Activated CD8-positive, alpha-beta T cell treated with anti-CD3 and anti-CD28 coated beads for 36 hours (primary cell): Measurements from ENCODE around the gene CENPP. TPM values are rescaled to one million over a fixed set of nuclear protein-coding genes. Genes with fewer than 3 reads are reported as not detected.

ENCODE experiments used
- ATAC-seq: fragments of 200-7000 bp; cut with Tn5 transposase; one replicate; pipeline ENCODE4 v1.10.0; 2021; ENCODE audit warnings: mild to moderate bottlenecking, moderate library complexity
- CTCF ChIA-PET: fragments of 350-600 bp; sonication (Branson Sonifier 250); formaldehyde crosslinking; loops from one replicate; lab custom pipeline; 2021; ENCODE audit warnings: antibody characterized with exemption; lab: Charles Lee
- POLR2A ChIA-PET: fragments of 350-600 bp; sonication (Branson Sonifier 250); formaldehyde crosslinking; loops from one replicate; lab custom pipeline; 2021; ENCODE audit warnings: antibody characterized with exemption; lab: Charles Lee
- DNase-seq: peaks from one replicate; pipeline ENCODE4 v3.0.0-alpha.2; 2020
- H3K27ac Mint-ChIP-seq: one replicate; pipeline ENCODE4 v1.8.0; 2021; ENCODE audit warnings: mild to moderate bottlenecking, mixed read lengths
- H3K27me3 Mint-ChIP-seq: one replicate; pipeline ENCODE4 v1.8.0; 2021; ENCODE audit warnings: mixed read lengths
- H3K36me3 Mint-ChIP-seq: one replicate; pipeline ENCODE4 v1.8.0; 2021; ENCODE audit warnings: low read depth, mixed read lengths
- H3K4me1 Mint-ChIP-seq: one replicate; pipeline ENCODE4 v1.8.0; 2021; ENCODE audit warnings: low read depth, mixed read lengths
- H3K4me3 Mint-ChIP-seq: one replicate; pipeline ENCODE4 v1.8.0; 2021; ENCODE audit warnings: mild to moderate bottlenecking, moderate library complexity, mixed read lengths
- H3K9me3 Mint-ChIP-seq: one replicate; pipeline ENCODE4 v1.8.0; 2021; ENCODE audit warnings: mixed read lengths
- CTCF ChIP-seq: fragments of 200-600 bp; IDR thresholded peaks from one replicate; pipeline ENCODE4 v1.8.0; 2022; ENCODE audit warnings: antibody characterized with exemption, mild to moderate bottlenecking
- intact Hi-C: fragments of 100-400 bp; cut with micrococcal nuclease; formaldehyde crosslinking; loops from one replicate; pipeline ENCODE4 v1.10.0; 2022
- total RNA-seq, 2 experiments: library from RNA; stranded (reverse); gene quantifications; one replicate each; pipeline ENCODE4 v1.2.3, GENCODE V29; 2021

The CENPP gene
- total RNA-seq, 2 experiments from 2014 or later: 22.5 to 28.7 TPM

- ChIA-PET POLR2A (no interaction called here), CTCF (interaction anchor here (1.5 to 1.8 kb wide), 2 partner anchors 10 to 306 kb away, joined by 3 to 5 read pairs; no protein-coding TSS in a partner anchor)
- H3K9me3 Mint-ChIP-seq: no peaks in the 10 kb centered on the region
- intact Hi-C loops: loop anchor here (10.0 kb wide), 1 partner anchor 122 kb away; the partner anchor contains the start of genes CENPP and NOL8
- no peaks in the 10 kb centered on the region for H3K4me1 Mint-ChIP-seq
- TF ChIP-seq CTCF: no peak
- H3K27me3 Mint-ChIP-seq: no peaks in the 10 kb centered on the region
- ATAC-seq: no peak
- H3K27ac Mint-ChIP-seq: no peak overlapping the region
- no peak overlapping the region for H3K4me3 Mint-ChIP-seq
- no peaks in the 10 kb centered on the region for H3K36me3 Mint-ChIP-seq
- DNase-seq: no peak
Observed at GRCh38 chr9:92446536-92446935, 120.8 kb downstream of the CENPP start.

GRCh38 chr9:92455217-92455616, 129.5 kb downstream of the CENPP start:
- H3K27ac Mint-ChIP-seq: no peak overlapping the region
- no peaks in the 10 kb centered on the region for H3K36me3 Mint-ChIP-seq
- DNase-seq (peak; percentile 16), ATAC-seq (no peak)
- ChIA-PET POLR2A (no interaction called here), CTCF (interaction anchor here (0.7 to 1.3 kb wide), 2 partner anchors 17 to 105 kb away, joined by 3 read pairs; no protein-coding TSS in a partner anchor)
- peak; percentile 32 for TF ChIP-seq CTCF
- no peaks in the 10 kb centered on the region for H3K27me3 Mint-ChIP-seq
- intact Hi-C loops: no loop called here
- no peak overlapping the region for H3K4me3 Mint-ChIP-seq
- no peaks in the 10 kb centered on the region for H3K4me1 Mint-ChIP-seq
- H3K9me3 Mint-ChIP-seq: no peaks in the 10 kb centered on the region

GRCh38 chr9:92457576-92457975, 131.8 kb downstream of the CENPP start:
- POLR2A ChIA-PET: no interaction called here
- CTCF ChIA-PET: no interaction called here
- ATAC-seq (no peak), DNase-seq (no peak)
- Mint-ChIP-seq H3K36me3 (no peaks in the 10 kb centered on the region), H3K4me3 (no peak overlapping the region), H3K27me3 (no peaks in the 10 kb centered on the region), H3K27ac (no peak overlapping the region), H3K4me1 (no peaks in the 10 kb centered on the region), H3K9me3 (no peaks in the 10 kb centered on the region)
- intact Hi-C loops: no loop called here
- no peak for TF ChIP-seq CTCF

- intact Hi-C loops: no loop called here
- no peak overlapping the region for H3K4me3 Mint-ChIP-seq
- no peak overlapping the region for H3K27ac Mint-ChIP-seq
- no peaks in the 10 kb centered on the region for H3K9me3 Mint-ChIP-seq
- POLR2A ChIA-PET: no interaction called here
- H3K4me1 Mint-ChIP-seq: no peaks in the 10 kb centered on the region
- CTCF ChIA-PET: no interaction called here
- no peaks in the 10 kb centered on the region for H3K36me3 Mint-ChIP-seq
- no peaks in the 10 kb centered on the region for H3K27me3 Mint-ChIP-seq
- no peak for DNase-seq
- ATAC-seq: no peak
- TF ChIP-seq CTCF: no peak
Observed at GRCh38 chr9:92463387-92463786, 137.6 kb downstream of the CENPP start.

- H3K4me3 Mint-ChIP-seq: no peak overlapping the region
- POLR2A ChIA-PET: no interaction called here
- no peaks in the 10 kb centered on the region for H3K27me3 Mint-ChIP-seq
- ATAC-seq (no peak), DNase-seq (no peak)
- no peaks in the 10 kb centered on the region for H3K36me3 Mint-ChIP-seq
- H3K9me3 Mint-ChIP-seq: no peaks in the 10 kb centered on the region
- no peaks in the 10 kb centered on the region for H3K4me1 Mint-ChIP-seq
- CTCF ChIA-PET: no interaction called here
- no peak overlapping the region for H3K27ac Mint-ChIP-seq
- intact Hi-C loops: no loop called here
- no peak for TF ChIP-seq CTCF
Observed at GRCh38 chr9:92463984-92464383, 138.2 kb downstream of the CENPP start.
